Limb (tissue), 2 donors: Measurements from ENCODE around the gene ANP32A.
"Not testable (repeated sequence)": the region's sequence is repeated elsewhere in the genome, so short reads cannot be mapped to it uniquely, and the experiment has no call there.

Experiments
- DNase-seq, 2 donors: peaks; one replicate each; pipeline ENCODE4 v3.0.0-alpha.2; 2016; ENCODE audit errors: extremely low spot score in 2 of 2

Gene ANP32A

GRCh38 chr15:68783226-68784058 is 37.3 kb downstream of the ANP32A start:
- no peak for DNase-seq

GRCh38 chr15:68782589-68783161 is 38.0 kb downstream of the ANP32A start:
- DNase-seq = no peak

- DNase-seq = no peak
Observed at GRCh38 chr15:68781766-68782588, 38.7 kb downstream of the ANP32A start.

- no peak for DNase-seq
Observed at GRCh38 chr15:68781217-68781616, 39.5 kb downstream of the ANP32A start.

- no peak for DNase-seq
Observed at GRCh38 chr15:68778876-68779275, 41.8 kb downstream of the ANP32A start.

GRCh38 chr15:68776477-68777270 is 44.0 kb downstream of the ANP32A start:
- DNase-seq = no peak

GRCh38 chr15:68775671-68776476 is 44.8 kb downstream of the ANP32A start:
- peak; percentile 37 to 68 for DNase-seq

GRCh38 chr15:68775236-68775577 is 45.5 kb downstream of the ANP32A start:
- no peak for DNase-seq

- DNase-seq = no peak
Observed at GRCh38 chr15:68774521-68775235, 46.0 kb downstream of the ANP32A start.

- DNase-seq = no peak
Observed at GRCh38 chr15:68774120-68774519, 46.6 kb downstream of the ANP32A start.

- DNase-seq = no peak
Observed at GRCh38 chr15:68773036-68773435, 47.7 kb downstream of the ANP32A start.

GRCh38 chr15:68770216-68770615 is 50.5 kb downstream of the ANP32A start:
- DNase-seq = no peak

GRCh38 chr15:68769702-68770101 is 51.0 kb downstream of the ANP32A start:
- DNase-seq = no peak

- no peak for DNase-seq
Observed at GRCh38 chr15:68768321-68768720, 52.4 kb downstream of the ANP32A start.

GRCh38 chr15:68767833-68768232 is 52.9 kb downstream of the ANP32A start:
- DNase-seq = no peak

- no peak for DNase-seq
Observed at GRCh38 chr15:68765602-68766368, 54.9 kb downstream of the ANP32A start.

GRCh38 chr15:68764090-68764489 is 56.6 kb downstream of the ANP32A start:
- DNase-seq = no peak

GRCh38 chr15:68763063-68763462 is 57.6 kb downstream of the ANP32A start:
- no peak for DNase-seq

GRCh38 chr15:68759982-68760579 is 60.6 kb downstream of the ANP32A start:
- DNase-seq = not testable (repeated sequence)
